HG03469 (cell line): ENCODE results near the gene RAB41.
"Not testable (repeated sequence)": the region's sequence is repeated elsewhere in the genome, so short reads cannot be mapped to it uniquely, and the experiment has no call there.

Experiments
- ATAC-seq: cut with Tn5 transposase; IDR thresholded peaks from one replicate; pipeline ENCODE4 v1.9.1; 2021; ENCODE audit warnings: mild to moderate bottlenecking, moderate library complexity, moderate number of reproducible peaks; ENCODE audit not compliant: unreplicated experiment

The RAB41 gene

GRCh38 chrX:70289793-70290770, 8.1 kb downstream of the RAB41 start, which contains the start of the genes KIF4A and PDZD11:
Gene KIF4A (plus strand): TSS chrX:70290104. CDS start chrX:70290459, 355 bp downstream.
Gene PDZD11 (minus strand): TSS chrX:70289927. CDS start chrX:70289341, 586 bp downstream.
- ATAC-seq = peak; percentile 96

- no peak for ATAC-seq
These were observed 10.8 kb downstream of the RAB41 start for GRCh38 chrX:70292788-70293187.

GRCh38 chrX:70293621-70294020, 11.6 kb downstream of the RAB41 start:
- ATAC-seq = no peak

- no peak for ATAC-seq
These were observed 19.7 kb downstream of the RAB41 start for GRCh38 chrX:70301716-70302115.

GRCh38 chrX:70313503-70313902, 31.5 kb downstream of the RAB41 start:
- no peak for ATAC-seq

GRCh38 chrX:70322784-70323183, 40.8 kb downstream of the RAB41 start:
- no peak for ATAC-seq

- ATAC-seq = not testable (repeated sequence)
These were observed 41.7 kb downstream of the RAB41 start for GRCh38 chrX:70323628-70324027.

GRCh38 chrX:70324326-70324725, 42.4 kb downstream of the RAB41 start:
- ATAC-seq = no peak

- ATAC-seq = no peak
These were observed 49.2 kb downstream of the RAB41 start for GRCh38 chrX:70331161-70331560.

- ATAC-seq = no peak
These were observed 50.6 kb downstream of the RAB41 start for GRCh38 chrX:70332600-70332999.
